H1 (cell line): ENCODE data around the gene MIA2.

ENCODE experiments used
- CBX8 ChIP-seq: fragments of 300-800, 300-1000 bp; sonication (generic); IDR thresholded peaks from 2 replicates; pipeline ENCODE4 v1.7.1; 2016; ENCODE audit warnings: low read depth, low read length, borderline replicate concordance
- EP300 ChIP-seq, 2 experiments: IDR thresholded peaks; 1 replicate in 1 of 2; 2 replicates in 1 of 2; pipeline ENCODE4 v1.6.1; 2011 to 2012; ENCODE audit warnings: low read depth in 2 of 2, low read length in 2 of 2, mild to moderate bottlenecking in 2 of 2, borderline replicate concordance in 1 of 2, inconsistent platforms in 1 of 2, moderate library complexity in 1 of 2
- POLR2A ChIP-seq, 2 experiments: IDR thresholded peaks; 1 replicate in 1 of 2; 2 replicates in 1 of 2; pipeline ENCODE4 v1.6.1; 2011; ENCODE audit warnings: low read depth in 2 of 2, low read length in 2 of 2, mild to moderate bottlenecking in 2 of 2; ENCODE audit errors: control extremely low read depth in 1 of 2
- TAF1 ChIP-seq: IDR thresholded peaks from 2 replicates; pipeline ENCODE4 v1.6.1; 2011; ENCODE audit warnings: mild to moderate bottlenecking, low read depth, low read length
- TBP ChIP-seq: IDR thresholded peaks from 2 replicates; pipeline ENCODE4 v1.6.1; 2011; ENCODE audit warnings: low read depth, low read length, improper control_type of control experiment
- YY1 ChIP-seq: IDR thresholded peaks from 2 replicates; pipeline ENCODE4 v1.6.1; 2011; ENCODE audit warnings: low read depth, mild to moderate bottlenecking, low read length
- ZNF274 ChIP-seq: IDR thresholded peaks from 2 replicates; pipeline ENCODE4 v1.7.0; 2012; ENCODE audit warnings: low read length, borderline replicate concordance; ENCODE audit errors: extremely low read depth
- TF ChIP-seq, protein P1 (sequence below), 3 experiments: IDR thresholded peaks; 1 replicate in 2 of 3; 2 replicates in 1 of 3; pipeline versions ENCODE4 v1.5.1 to v1.6.1; 2011; ENCODE audit warnings: low read length in 3 of 3, mild to moderate bottlenecking in 3 of 3, inconsistent platforms in 2 of 3, low read depth in 1 of 3, moderate library complexity in 1 of 3; ENCODE audit not compliant: insufficient read depth in 1 of 3; ENCODE audit errors: control extremely low read depth in 1 of 3
- TF ChIP-seq, protein P2 (sequence below): IDR thresholded peaks from 2 replicates; pipeline ENCODE4 v1.6.1; 2011; ENCODE audit warnings: low read length, improper control_type of control experiment
- TF ChIP-seq, protein P3 (sequence below): IDR thresholded peaks from 2 replicates; pipeline ENCODE4 v1.6.1; 2012; ENCODE audit warnings: low read length, inconsistent platforms

DNA sequence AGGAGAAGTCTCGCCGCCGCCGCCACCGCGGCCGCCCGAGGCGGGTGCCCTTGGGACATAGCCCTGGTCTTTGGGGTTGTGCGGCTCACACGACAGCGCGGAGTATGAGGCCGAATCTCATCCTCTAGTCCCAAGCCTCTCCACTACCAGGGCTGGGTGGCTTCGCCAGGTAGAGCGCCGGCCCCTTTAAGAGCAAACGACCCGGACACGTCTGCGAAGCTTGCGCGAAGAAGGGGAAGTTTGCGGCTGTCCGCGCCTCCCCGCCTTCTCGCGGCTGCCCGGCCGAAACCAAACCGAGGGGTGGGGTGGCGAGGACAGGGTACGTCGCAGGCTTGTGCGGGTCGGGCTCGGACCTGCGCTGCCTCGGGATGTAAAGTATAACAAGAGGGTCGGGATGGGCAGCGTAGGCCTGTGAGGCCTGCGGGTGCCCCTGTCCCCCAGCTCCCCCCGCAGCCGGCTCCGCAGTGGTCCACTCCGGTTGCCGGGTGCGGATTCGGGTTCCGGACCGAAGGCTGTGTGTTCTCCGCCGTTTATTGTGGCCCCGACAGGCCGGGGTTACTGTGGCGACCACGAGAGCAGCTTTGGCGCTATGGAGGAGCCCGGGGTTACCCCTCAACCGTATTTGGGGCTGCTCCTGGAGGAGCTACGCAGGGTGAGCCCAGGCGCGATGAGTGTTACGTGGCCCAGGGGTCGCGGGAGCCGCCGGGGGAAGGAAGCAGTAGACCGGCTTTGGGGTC is 33.3 kb downstream of the MIA2 start:
- TF ChIP-seq CBX8 (no peak), EP300 (IDR thresholded peaks at IDR 0.05; ENCODE audit: borderline replicate concordance in 1 of 2, low read depth in 2 of 2, low read length in 2 of 2) (peak in 1 of 2 experiments; percentile 96; a peak in 2 of 3 replicates), YY1 (no peak), TBP (peak; percentile 83; the same call in 1 of the 2 replicates), POLR2A (IDR thresholded peaks at IDR 0.05; ENCODE audit: control extremely low read depth in 1 of 2, low read depth in 2 of 2, low read length in 2 of 2) (peak in 1 of 2 experiments; percentile 68; a peak in 2 of 3 replicates), TAF1 (peak; percentile 82), ZNF274 (no peak)
- TF ChIP-seq, protein P1, sequence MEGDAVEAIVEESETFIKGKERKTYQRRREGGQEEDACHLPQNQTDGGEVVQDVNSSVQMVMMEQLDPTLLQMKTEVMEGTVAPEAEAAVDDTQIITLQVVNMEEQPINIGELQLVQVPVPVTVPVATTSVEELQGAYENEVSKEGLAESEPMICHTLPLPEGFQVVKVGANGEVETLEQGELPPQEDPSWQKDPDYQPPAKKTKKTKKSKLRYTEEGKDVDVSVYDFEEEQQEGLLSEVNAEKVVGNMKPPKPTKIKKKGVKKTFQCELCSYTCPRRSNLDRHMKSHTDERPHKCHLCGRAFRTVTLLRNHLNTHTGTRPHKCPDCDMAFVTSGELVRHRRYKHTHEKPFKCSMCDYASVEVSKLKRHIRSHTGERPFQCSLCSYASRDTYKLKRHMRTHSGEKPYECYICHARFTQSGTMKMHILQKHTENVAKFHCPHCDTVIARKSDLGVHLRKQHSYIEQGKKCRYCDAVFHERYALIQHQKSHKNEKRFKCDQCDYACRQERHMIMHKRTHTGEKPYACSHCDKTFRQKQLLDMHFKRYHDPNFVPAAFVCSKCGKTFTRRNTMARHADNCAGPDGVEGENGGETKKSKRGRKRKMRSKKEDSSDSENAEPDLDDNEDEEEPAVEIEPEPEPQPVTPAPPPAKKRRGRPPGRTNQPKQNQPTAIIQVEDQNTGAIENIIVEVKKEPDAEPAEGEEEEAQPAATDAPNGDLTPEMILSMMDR (IDR thresholded peaks at IDR 0.05; ENCODE audit: control extremely low read depth in 1 of 3, insufficient read depth in 1 of 3, low read depth in 1 of 3, low read length in 3 of 3), result no peak
- TF ChIP-seq, protein P2, sequence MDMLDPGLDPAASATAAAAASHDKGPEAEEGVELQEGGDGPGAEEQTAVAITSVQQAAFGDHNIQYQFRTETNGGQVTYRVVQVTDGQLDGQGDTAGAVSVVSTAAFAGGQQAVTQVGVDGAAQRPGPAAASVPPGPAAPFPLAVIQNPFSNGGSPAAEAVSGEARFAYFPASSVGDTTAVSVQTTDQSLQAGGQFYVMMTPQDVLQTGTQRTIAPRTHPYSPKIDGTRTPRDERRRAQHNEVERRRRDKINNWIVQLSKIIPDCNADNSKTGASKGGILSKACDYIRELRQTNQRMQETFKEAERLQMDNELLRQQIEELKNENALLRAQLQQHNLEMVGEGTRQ, result no peak
- TF ChIP-seq, protein P3, sequence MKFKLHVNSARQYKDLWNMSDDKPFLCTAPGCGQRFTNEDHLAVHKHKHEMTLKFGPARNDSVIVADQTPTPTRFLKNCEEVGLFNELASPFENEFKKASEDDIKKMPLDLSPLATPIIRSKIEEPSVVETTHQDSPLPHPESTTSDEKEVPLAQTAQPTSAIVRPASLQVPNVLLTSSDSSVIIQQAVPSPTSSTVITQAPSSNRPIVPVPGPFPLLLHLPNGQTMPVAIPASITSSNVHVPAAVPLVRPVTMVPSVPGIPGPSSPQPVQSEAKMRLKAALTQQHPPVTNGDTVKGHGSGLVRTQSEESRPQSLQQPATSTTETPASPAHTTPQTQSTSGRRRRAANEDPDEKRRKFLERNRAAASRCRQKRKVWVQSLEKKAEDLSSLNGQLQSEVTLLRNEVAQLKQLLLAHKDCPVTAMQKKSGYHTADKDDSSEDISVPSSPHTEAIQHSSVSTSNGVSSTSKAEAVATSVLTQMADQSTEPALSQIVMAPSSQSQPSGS, result no peak
